Ovary (tissue), 3 donors: ENCODE data around the gene LCN2.
"Not testable (repeated sequence)": the region's sequence is repeated elsewhere in the genome, so short reads cannot be mapped to it uniquely, and the experiment has no call there.

Source experiments
- CTCF ChIP-seq, 3 donors: fragments of 450-650 bp in 2 of 3; fragments of 200-600 bp in 1 of 3; IDR thresholded peaks; one replicate each; pipeline versions ENCODE4 v1.5.1 to v1.8.0; 2016 to 2022; ENCODE audit warnings: antibody characterized with exemption in 3 of 3, mild to moderate bottlenecking in 1 of 3
- EP300 ChIP-seq: sonication (generic); formaldehyde crosslinking; IDR thresholded peaks from one replicate; pipeline ENCODE4 v1.6.1; 2017; ENCODE audit warnings: antibody characterized with exemption
- POLR2A ChIP-seq: fragments of 450-650 bp; IDR thresholded peaks from one replicate; pipeline ENCODE4 v1.6.1; 2017; ENCODE audit warnings: antibody characterized with exemption, mild to moderate bottlenecking, moderate library complexity
- donor health status: DM: no; HTN: no; CAD: no.

- TF ChIP-seq CTCF (IDR thresholded peaks at IDR 0.05); EP300; POLR2A: not testable (repeated sequence)
Measured at GRCh38 chr9:128132139-128132538, 17.1 kb upstream of the LCN2 start.
